Gastroesophageal sphincter (tissue), 4 donors: ENCODE measurements around the gene FLYWCH1. TPM values are rescaled to one million over a fixed set of nuclear protein-coding genes. Genes with fewer than 3 reads are reported as not detected.

Source experiments
- ATAC-seq: fragments of 150-250 bp; one replicate; pipeline ENCODE4 v1.9.1; 2016; ENCODE audit warnings: mild to moderate bottlenecking, moderate library complexity
- H3K27ac ChIP-seq, 4 donors: fragments of 200-600 bp; sonication (generic) in 3 of 4; 1 replicate in 3 of 4; 2 replicates in 1 of 4; pipeline ENCODE4 v1.5.1; 2016 to 2019
- H3K27me3 ChIP-seq: fragments of 200-600 bp; sonication (generic); one replicate; pipeline ENCODE4 v1.5.1; 2019
- H3K36me3 ChIP-seq, 2 donors: fragments of 200-600 bp; sonication (generic); one replicate each; pipeline ENCODE4 v1.5.1; 2019; ENCODE audit warnings: control low read depth in 1 of 2
- H3K4me1 ChIP-seq, 3 donors: fragments of 200-600 bp; sonication (generic); 1 replicate in 2 of 3; 2 replicates in 1 of 3; pipeline ENCODE4 v1.5.1; 2016 to 2019; ENCODE audit warnings: control low read depth in 2 of 3
- H3K4me3 ChIP-seq, 2 donors: fragments of 200-600 bp; sonication (generic); one replicate each; pipeline ENCODE4 v1.5.1; 2019; ENCODE audit warnings: mild to moderate bottlenecking in 1 of 2, moderate library complexity in 1 of 2
- H3K9me3 ChIP-seq, 3 donors: fragments of 200-600 bp; sonication (generic); one replicate each; pipeline ENCODE4 v1.5.1; 2017 to 2019; ENCODE audit warnings: control low read depth in 2 of 3
- EP300 ChIP-seq: sonication (generic); formaldehyde crosslinking; IDR thresholded peaks from one replicate; pipeline ENCODE4 v1.6.1; 2017; ENCODE audit warnings: antibody characterized with exemption, mild to moderate bottlenecking
- POLR2A ChIP-seq, 2 donors: fragments of 450-650 bp; IDR thresholded peaks; one replicate each; pipeline ENCODE4 v1.6.1; 2017; ENCODE audit warnings: antibody characterized with exemption in 2 of 2, mild to moderate bottlenecking in 2 of 2, moderate library complexity in 1 of 2
- POLR2AphosphoS5 ChIP-seq: sonication (generic); formaldehyde crosslinking; IDR thresholded peaks from one replicate; pipeline ENCODE4 v1.6.1; 2017; ENCODE audit warnings: antibody characterized with exemption
- WGBS, 2 donors: methylation state at CpG; one replicate each; pipeline ENCODE4 v1.1.5; 2018; ENCODE audit warnings: low coverage in 1 of 2; 5-methylcytosine and 5-hydroxymethylcytosine counted together
- total RNA-seq, 4 donors: library from RNA; depleted of rRNA; stranded (reverse); fragments of >200 nt; gene quantifications; one replicate each; pipeline ENCODE4 v1.1.0, GENCODE V29; 2016
- TF ChIP-seq, protein P1 (sequence below), 4 experiments: fragments of 200-600 bp in 2 of 4; fragments of 450-650 bp in 2 of 4; sonication (generic) in 1 of 4; IDR thresholded peaks; one replicate each; pipeline ENCODE4 v1.5.1; 2017 to 2019; ENCODE audit warnings: antibody characterized with exemption in 4 of 4, mild to moderate bottlenecking in 2 of 4, moderate library complexity in 2 of 4

FLYWCH1 gene
- total RNA-seq, 4 donors from 2014 or later: 34.5 to 66.5 (median 51.2) TPM

DNA sequence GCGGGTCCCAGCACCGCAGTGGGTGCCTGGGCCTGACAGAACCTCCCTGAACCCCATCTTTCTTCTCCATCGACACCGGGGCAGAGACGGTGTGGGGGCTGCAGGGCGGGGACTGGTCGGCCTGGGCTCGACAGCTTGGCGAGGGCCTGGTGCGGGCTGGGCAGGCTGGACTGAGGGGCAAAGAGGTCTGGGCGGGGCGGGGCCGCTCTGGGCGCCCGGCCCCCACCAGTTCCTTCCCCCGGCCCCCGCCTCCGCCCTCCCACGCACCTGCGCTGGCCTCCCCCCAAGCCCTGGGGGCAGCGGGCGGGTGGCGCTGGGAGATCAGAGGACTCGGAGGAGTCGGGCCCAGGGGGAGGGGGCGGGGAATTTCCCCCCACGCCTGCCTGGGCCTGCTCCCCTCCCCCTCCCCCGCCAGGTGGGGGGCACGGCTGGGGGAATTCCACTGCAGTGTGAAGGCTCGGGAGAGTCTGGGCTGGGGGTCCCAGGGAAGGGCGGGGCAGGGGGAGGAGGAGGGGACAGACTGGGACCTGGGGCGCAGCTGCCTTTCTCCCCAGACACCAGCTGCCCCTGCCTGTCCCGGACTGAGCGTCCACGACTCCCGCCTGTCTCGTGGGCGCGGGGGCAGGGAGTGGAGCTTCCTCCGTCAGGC, 51.5 kb downstream of the FLYWCH1 start:
- no CpG with 5 or more reads among the region's 40 CpGs for WGBS, 2 donors
- no peaks in the 10 kb centered on the region for H3K9me3 ChIP-seq
- no peaks in the 10 kb centered on the region for H3K36me3 ChIP-seq
- peak overlapping the region in 1 of 2 donors; percentile 35 for H3K4me3 ChIP-seq
- H3K27ac ChIP-seq: no peak overlapping the region
- TF ChIP-seq EP300 (no peak), POLR2A (IDR thresholded peaks at IDR 0.05) (no peak), POLR2AphosphoS5 (no peak)
- TF ChIP-seq, protein P1, sequence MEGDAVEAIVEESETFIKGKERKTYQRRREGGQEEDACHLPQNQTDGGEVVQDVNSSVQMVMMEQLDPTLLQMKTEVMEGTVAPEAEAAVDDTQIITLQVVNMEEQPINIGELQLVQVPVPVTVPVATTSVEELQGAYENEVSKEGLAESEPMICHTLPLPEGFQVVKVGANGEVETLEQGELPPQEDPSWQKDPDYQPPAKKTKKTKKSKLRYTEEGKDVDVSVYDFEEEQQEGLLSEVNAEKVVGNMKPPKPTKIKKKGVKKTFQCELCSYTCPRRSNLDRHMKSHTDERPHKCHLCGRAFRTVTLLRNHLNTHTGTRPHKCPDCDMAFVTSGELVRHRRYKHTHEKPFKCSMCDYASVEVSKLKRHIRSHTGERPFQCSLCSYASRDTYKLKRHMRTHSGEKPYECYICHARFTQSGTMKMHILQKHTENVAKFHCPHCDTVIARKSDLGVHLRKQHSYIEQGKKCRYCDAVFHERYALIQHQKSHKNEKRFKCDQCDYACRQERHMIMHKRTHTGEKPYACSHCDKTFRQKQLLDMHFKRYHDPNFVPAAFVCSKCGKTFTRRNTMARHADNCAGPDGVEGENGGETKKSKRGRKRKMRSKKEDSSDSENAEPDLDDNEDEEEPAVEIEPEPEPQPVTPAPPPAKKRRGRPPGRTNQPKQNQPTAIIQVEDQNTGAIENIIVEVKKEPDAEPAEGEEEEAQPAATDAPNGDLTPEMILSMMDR (IDR thresholded peaks at IDR 0.05): no peak
- H3K27me3 ChIP-seq: peaks cover 100% of the 10 kb centered on the region
- peaks cover 7 to 57% (median 33%) of the 10 kb centered on the region in 3 donors for H3K4me1 ChIP-seq
- no peak for ATAC-seq

DNA sequence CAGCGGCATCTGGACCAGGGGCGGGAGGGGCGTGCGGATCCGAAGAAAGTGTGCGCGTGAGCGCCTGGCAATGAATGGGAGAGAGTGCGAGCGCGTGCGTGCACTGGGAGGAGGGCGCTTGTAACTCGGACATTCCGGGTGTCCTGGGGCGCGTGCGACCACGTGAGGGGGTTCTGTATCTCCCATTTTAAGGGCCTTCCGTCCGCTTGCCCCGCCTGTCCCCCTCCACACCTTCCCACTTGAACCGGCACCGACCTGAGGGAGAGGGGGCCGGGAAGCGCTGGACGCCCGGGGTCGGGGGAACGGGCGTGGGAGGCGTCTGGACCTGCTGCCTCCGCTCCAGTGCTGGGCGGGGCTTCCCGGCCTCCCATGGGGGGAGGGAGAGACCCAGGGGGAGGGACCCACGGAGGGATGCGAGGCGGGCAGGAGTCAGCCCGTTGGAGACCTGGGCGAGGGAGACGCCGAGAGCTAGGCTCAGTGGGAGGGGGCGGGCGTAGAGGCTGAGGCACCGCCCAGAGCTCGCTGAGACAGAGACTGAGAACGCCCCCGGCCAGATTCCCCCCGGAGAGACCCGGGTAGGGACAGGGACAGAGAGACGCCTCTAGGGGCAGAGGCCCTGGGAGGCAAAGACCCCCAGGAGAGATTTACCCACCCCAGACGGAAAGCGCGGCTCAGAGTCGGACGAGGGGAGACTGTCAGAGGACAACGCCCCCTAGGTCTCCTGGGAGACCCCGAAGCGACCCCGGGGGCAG, 52.2 kb downstream of the FLYWCH1 start, which contains the start of gene KREMEN2:
Gene KREMEN2, plus strand, starts transcription at position 553 of the 752 bp plus-strand sequence. CDS start 246 bp downstream, outside the sequence.
- ATAC-seq: no peak
- Histone ChIP-seq H3K4me1 (peaks cover 7 to 64% (median 39%) of the 10 kb centered on the region in 3 donors), H3K27me3 (peaks cover 100% of the 10 kb centered on the region), H3K36me3 (no peaks in the 10 kb centered on the region), H3K27ac (no peak within 1 kb of the TSS), H3K9me3 (no peaks in the 10 kb centered on the region), H3K4me3 (peak within 1 kb of the TSS in 1 of 2 donors; percentile 35)
- 0% methylated on average over 3 to 10 of the region's 60 CpGs for WGBS, 2 donors
- TF ChIP-seq POLR2AphosphoS5 (no peak), EP300 (no peak), POLR2A (IDR thresholded peaks at IDR 0.05) (no peak)
- TF ChIP-seq, protein P1 (IDR thresholded peaks at IDR 0.05): no peak

DNA sequence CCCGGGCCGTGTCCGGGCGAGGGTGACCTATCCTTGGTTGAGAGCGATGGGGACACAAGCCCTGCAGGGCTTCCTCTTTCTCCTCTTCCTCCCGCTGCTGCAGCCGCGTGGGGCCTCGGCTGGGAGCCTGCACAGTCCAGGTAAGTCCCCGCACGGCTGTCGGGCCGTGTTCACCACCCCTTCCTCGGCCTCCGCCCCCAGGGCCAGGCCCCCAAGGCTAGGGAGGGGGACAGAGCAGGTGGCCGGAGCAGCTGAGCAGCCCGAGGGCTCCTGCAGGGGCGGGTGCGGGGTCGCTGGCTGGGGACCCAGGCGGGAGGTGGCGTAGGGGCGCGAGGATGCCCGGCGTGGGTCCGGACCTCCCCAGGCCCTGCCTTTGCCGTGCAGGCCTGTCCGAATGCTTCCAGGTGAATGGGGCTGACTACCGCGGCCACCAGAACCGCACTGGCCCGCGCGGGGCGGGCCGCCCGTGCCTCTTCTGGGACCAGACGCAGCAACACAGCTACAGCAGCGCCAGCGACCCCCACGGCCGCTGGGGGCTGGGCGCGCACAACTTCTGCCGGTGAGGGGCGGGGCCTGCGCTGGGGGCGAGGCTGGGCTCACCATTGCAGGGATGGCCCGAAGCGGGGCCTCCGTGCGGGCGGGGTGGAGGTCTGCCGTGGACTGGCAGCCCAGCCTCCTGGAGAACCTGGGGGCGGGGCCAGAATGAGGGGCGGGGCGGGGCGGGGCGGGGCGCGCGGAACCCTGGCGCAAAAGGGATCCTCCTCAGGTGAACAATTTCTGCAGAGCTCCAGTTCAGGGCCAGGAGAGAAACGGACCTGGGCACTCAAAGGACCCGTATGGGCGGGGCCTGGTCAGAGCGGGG, 53.0 kb downstream of the FLYWCH1 start:
- ATAC-seq: no peak
- peak overlapping the region in 1 of 2 donors; percentile 35 for H3K4me3 ChIP-seq
- H3K27me3 ChIP-seq: peaks cover 94% of the 10 kb centered on the region
- WGBS, 2 donors: no CpG with 5 or more reads among the region's 68 CpGs
- H3K9me3 ChIP-seq: no peaks in the 10 kb centered on the region
- TF ChIP-seq POLR2AphosphoS5: no peak
- TF ChIP-seq, protein P1 (IDR thresholded peaks at IDR 0.05): no peak
- TF ChIP-seq EP300: no peak
- TF ChIP-seq POLR2A (IDR thresholded peaks at IDR 0.05): no peak
- no peaks in the 10 kb centered on the region for H3K36me3 ChIP-seq
- H3K27ac ChIP-seq: no peak overlapping the region
- peaks cover 7 to 70% (median 39%) of the 10 kb centered on the region in 3 donors for H3K4me1 ChIP-seq

DNA sequence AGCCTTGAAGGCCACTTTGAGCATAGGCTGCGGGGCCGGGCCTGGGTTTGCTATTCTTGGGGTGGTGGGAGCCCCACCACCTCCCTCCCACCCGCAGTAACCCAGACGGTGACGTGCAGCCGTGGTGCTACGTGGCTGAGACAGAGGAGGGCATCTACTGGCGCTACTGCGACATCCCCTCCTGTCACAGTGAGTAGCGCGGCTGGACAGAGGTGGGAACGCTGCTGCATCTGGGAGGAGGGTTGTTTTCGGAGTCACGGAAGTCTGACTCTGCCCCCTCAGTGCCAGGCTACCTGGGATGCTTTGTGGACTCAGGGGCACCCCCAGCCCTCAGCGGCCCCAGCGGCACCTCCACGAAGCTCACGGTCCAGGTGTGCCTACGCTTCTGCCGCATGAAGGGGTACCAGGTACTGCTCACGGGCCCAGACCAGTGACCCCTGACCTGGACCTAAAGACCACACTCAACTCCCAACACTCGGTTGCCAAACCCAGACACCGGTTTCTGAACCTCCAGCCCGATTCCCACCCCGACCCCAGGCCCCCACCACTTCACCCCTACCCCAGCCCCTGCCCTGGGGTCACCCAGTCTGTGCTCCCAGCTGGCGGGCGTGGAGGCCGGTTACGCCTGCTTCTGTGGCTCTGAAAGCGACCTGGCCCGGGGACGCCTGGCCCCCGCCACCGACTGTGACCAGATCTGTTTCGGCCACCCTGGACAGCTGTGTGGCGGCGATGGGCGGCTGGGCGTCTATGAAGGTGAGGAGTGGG, 54.5 kb downstream of the FLYWCH1 start:
- H3K36me3 ChIP-seq: no peaks in the 10 kb centered on the region
- WGBS, 2 donors: 39% methylated on average over 5 of the region's 39 CpGs; no CpG with 5 or more reads in 1 of the 2 donors
- H3K27ac ChIP-seq: no peak overlapping the region
- H3K4me3 ChIP-seq: peak overlapping the region in 1 of 2 donors; percentile 38
- TF ChIP-seq EP300: no peak
- TF ChIP-seq, protein P1 (IDR thresholded peaks at IDR 0.05): no peak
- no peak for TF ChIP-seq POLR2AphosphoS5
- no peak for TF ChIP-seq POLR2A (IDR thresholded peaks at IDR 0.05)
- peaks cover 7 to 81% (median 39%) of the 10 kb centered on the region in 3 donors for H3K4me1 ChIP-seq
- H3K27me3 ChIP-seq: peaks cover 84% of the 10 kb centered on the region
- no peaks in the 10 kb centered on the region for H3K9me3 ChIP-seq
- ATAC-seq: no peak
